Left colon (tissue), 2 donors: Measurements from ENCODE around the gene TSPAN2. TPM values are rescaled to one million over a fixed set of nuclear protein-coding genes. Genes with fewer than 3 reads are reported as not detected.

Experiments used
- ATAC-seq: fragments of 200-7000 bp; cut with Tn5 transposase; one replicate; pipeline ENCODE4 v1.9.1; 2020; ENCODE audit warnings: mild to moderate bottlenecking, moderate library complexity
- DNase-seq, 2 donors: peaks; one replicate each; pipeline ENCODE4 v3.0.0-alpha.2; 2020
- intact Hi-C, 2 donors: fragments of 100-400 bp; cut with DNase I in 1 of 2; cut with micrococcal nuclease in 1 of 2; formaldehyde crosslinking; loops; one replicate each; pipeline versions ENCODE4 v1.11.2 to v1.14.0; 2022; cut with DNase I, micrococcal nuclease
- total RNA-seq, 2 donors: library from RNA; stranded (reverse); fragmentation: NEBNext Ultra II Directional; extraction: Animal tissue kit (Norgen Biotek cat#: 25700); gene quantifications; one replicate each; pipeline ENCODE4 v1.2.1, GENCODE V29; 2021
- donor health status: DM: no; HTN: no; CAD: no.
- donor health status: DM: yes; HTN: yes; CAD: no.

Gene TSPAN2
- total RNA-seq, 2 donors from 2014 or later = 3.3 to 12.1 TPM

GRCh38 chr1:115006191-115006590 lies 83.1 kb downstream of the TSPAN2 start:
- ATAC-seq = no peak
- intact Hi-C loops = no loop called here
- DNase-seq = no peak

Other genes with a start within 250 kb of the TSPAN2 start
- not detected for gene SYCP1, start 234.6 kb downstream of the TSPAN2 start, total RNA-seq
- not detected for gene TSHB, start 59.7 kb downstream of the TSPAN2 start, total RNA-seq
- under 1 TPM; 0.25 to 0.64 TPM for gene NGF, start 248.7 kb upstream of the TSPAN2 start, total RNA-seq